T follicular helper cell (primary cell): Measurements from ENCODE around the gene BCORL1.

Source experiments
- DNase-seq: peaks from one replicate; pipeline ENCODE4 v3.0.0-alpha.2; 2020; ENCODE audit warnings: low read depth

The BCORL1 gene

GRCh38 chrX:130012683-130013082 lies 30.2 kb downstream of the BCORL1 start:
- DNase-seq, result no peak

GRCh38 chrX:130013661-130014060 lies 31.2 kb downstream of the BCORL1 start:
- DNase-seq, result no peak

DNA sequence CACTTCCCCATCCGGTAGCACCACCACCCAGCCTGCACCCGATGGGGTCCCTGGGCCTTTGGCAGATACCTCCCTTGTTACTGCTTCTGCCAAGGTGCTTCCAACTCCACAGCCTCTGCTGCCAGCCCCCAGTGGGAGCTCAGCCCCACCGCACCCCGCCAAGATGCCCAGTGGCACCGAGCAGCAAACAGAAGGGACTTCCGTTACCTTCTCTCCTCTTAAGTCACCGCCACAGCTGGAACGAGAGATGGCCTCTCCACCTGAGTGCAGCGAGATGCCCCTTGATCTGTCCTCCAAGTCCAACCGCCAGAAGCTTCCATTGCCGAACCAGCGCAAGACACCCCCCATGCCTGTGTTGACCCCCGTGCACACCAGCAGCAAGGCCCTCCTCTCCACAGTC lies 31.9 kb downstream of the BCORL1 start:
- no peak for DNase-seq

- no peak for DNase-seq
These were observed 32.3 kb downstream of the BCORL1 start for GRCh38 chrX:130014770-130015169.

GRCh38 chrX:130015181-130015580 lies 32.7 kb downstream of the BCORL1 start:
- DNase-seq, result no peak

DNA sequence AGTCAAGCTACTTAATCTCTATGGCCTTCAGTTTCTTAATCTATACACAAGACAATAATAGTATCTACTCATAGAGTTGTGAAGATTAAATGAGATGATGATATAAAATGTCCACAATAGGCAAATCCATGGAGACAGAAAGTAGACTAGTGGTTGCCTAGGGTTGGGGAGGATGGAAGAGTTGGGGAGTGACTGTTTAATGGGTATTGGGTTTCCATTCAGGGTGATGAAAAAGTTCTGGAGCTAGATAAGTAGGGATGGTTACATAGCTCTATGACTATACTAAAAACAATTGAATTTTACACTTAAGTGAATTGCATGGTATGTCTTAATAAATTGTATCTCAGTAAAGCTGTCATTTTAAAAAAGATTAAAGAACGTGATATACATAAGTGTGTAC lies 35.7 kb downstream of the BCORL1 start:
- DNase-seq, result no peak

DNA sequence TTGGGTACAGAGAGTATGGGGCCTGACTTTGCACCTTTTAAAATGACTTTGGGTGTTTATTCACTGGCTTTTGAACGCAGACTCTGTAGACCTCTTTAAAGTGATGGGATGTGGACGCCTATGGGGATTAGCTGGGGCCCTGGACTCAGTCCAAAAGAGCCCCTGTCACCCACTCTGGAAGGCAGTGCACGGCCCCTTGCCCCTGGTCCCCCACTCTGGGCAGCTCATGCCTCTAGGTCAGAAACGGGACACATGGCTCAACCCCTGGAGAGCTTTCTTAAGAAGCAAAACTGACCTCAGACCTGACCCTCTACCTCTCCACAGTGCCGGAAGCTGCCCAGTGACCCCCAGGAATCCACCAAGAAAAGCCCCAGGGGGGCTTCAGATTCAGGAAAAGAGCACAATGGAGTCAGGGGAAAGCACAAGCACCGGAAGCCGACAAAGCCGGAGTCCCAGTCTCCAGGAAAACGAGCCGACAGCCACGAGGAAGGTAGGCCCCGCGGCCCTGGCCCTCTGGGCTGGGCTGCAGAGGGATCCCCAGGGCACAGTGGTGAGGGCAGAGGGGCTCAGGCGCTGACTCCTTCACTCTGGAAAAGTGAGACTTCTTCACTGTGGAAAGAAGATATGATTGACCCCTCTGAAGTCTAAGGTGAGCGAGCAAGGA lies 38.4 kb downstream of the BCORL1 start:
- DNase-seq, result no peak

GRCh38 chrX:130024127-130024526 lies 41.7 kb downstream of the BCORL1 start:
- DNase-seq, result peak; percentile 71

DNA sequence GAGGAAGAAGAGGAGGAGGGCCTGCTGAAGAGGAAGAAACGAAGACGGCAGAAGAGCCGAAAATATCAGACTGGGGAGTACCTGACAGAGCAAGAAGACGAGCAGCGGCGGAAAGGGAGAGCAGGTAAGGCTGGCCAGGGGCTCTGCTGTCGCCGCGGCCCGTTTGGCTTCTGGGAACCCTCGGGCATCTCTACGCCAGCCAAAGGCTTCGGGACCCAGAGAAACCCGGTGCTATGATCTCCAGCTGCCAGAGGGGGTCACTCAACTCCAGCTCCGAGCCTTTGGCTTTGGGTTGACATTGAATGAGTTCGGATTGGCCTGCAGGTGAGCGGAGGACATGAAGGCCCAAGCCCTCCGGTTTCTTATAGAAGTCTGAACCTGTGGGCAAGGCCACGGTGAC lies 42.8 kb downstream of the BCORL1 start:
- DNase-seq, result no peak

DNA sequence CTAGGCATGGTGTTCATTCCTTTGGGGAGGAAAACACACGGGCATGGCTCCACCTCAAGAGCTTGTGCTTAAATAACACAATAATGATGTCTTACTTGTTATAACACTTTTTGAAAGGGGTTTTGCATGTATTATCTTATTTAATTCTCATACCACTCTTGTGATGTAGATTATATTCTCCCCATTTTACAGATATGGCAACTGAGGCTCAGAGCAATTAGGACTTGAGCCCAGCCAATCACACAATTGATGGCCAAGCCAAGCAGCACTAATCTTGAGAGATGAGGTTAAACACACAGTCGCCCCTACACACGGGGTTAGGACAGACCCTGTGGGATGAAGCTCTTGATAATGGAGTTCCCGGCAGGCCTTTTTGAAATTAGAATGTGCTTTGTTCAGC lies 45.1 kb downstream of the BCORL1 start:
- DNase-seq, result no peak

- DNase-seq, result peak; percentile 31
These were observed 45.8 kb downstream of the BCORL1 start for GRCh38 chrX:130028196-130028595.

GRCh38 chrX:130030826-130031225 lies 48.4 kb downstream of the BCORL1 start:
- DNase-seq, result no peak

GRCh38 chrX:130032552-130032951 lies 50.1 kb downstream of the BCORL1 start:
- DNase-seq, result no peak

DNA sequence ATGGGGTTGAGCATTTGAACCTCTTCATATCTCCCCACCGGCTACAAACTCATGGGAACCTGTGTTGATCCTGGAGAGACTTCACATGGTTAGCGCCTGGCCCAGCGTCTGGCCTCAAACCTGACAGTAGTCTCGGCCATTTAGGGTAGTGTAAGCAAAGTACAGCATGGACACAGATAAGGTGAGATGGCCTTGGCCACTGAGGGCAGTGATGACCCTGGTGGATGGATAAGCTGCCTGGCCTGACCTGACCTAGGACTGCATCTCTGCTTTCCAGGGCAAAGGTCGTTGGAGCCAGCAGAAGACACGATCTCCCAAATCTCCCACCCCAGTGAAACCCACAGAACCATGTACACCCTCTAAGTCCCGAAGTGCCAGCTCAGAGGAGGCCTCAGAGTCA lies 51.7 kb downstream of the BCORL1 start:
- DNase-seq, result no peak

GRCh38 chrX:130039847-130040246 lies 57.4 kb downstream of the BCORL1 start:
- DNase-seq, result no peak

GRCh38 chrX:130047416-130047815 lies 65.0 kb downstream of the BCORL1 start:
- no peak for DNase-seq

GRCh38 chrX:130048686-130049222 lies 66.3 kb downstream of the BCORL1 start:
- no peak for DNase-seq

DNA sequence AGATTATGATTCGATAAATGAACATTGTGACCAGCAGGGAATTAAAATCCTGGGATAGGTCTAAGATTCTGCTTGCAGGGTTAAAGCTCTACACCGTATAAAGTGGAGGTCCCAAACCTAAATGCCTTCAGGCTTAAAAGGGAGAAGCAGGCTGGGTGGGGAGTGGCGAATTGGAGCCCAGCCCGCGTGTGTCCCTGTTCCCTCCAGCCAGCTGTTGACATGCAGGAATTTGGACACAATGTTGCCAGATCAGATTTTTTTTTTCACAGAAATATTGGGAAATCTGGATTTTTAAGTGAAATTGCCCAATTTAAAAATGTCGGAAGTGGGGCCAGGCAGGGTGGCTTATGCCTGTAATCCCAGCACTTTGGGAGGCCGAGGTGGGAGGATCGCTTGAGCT lies 67.4 kb downstream of the BCORL1 start:
- DNase-seq, result no peak

DNA sequence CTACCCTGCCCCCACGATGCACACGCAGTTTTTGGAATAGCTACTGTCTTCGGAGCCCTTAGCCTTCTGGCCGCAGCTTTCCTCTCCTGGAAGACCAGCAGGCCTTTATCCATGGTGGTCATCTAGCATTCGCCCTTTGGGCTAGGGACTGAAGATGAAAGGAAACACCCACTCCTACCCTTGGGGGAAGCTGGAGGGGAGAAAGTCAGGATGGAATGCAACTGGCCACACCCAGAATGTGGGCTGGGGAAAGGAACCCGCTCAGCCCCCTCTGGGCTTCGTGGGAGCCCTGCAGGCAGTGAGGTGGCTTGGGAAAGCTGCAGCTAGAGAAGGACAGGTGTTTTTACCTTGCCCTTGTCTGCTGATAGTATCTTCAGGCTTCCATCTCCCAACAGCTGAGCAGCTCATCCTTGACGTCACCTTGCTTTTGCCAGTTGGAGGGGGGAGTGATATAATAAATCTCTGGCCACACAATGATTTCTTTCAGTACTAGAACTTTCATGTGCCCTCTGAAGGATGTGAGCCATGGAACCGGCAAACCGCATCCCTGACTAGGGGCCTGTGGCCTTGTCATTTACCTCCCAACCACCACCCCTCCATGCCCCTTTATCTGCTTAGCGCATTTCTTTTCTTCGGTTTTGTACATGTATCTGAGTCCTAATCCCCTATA lies 68.9 kb downstream of the BCORL1 start:
- no peak for DNase-seq

- DNase-seq, result no peak
These were observed 70.8 kb downstream of the BCORL1 start for GRCh38 chrX:130053236-130053635.

DNA sequence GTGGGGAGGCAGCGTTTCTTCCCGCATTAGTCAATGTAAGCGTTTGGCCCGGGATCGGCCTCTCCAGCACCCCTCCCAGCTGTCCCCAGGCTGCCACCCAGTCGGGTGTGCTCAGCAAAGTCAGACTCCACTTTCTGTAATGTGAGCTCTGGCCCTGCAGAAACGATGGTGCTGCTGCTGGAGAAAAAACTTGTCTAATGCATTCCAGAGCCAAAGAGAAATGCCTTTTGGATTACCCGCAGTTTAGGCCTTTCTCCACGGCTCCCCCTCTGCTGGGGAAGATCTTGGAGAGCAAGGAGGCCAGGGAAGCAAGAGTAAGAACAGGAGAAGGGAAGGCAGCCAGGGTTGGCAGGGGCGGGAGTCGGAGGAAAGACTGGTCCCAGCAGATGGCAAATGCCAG lies 72.7 kb downstream of the BCORL1 start:
- no peak for DNase-seq

DNA sequence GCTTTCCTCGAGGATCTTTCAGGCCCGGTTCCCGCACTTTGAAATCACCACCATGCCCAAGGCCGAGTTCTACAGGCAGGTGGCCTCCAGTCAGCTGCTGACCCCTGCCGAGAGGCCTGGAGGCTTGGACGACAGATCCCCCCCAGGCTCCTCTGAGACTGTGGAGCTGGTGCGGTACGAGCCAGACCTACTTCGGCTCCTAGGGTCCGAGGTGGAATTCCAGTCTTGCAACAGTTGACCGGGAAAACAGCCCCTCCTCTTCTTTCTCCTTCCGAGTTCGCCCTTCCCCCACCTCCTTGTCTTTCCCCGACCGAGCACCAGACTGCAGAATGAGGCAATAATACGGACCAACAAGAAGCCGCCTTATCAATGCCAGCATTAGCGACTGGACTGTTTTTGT lies 73.5 kb downstream of the BCORL1 start:
- no peak for DNase-seq

DNA sequence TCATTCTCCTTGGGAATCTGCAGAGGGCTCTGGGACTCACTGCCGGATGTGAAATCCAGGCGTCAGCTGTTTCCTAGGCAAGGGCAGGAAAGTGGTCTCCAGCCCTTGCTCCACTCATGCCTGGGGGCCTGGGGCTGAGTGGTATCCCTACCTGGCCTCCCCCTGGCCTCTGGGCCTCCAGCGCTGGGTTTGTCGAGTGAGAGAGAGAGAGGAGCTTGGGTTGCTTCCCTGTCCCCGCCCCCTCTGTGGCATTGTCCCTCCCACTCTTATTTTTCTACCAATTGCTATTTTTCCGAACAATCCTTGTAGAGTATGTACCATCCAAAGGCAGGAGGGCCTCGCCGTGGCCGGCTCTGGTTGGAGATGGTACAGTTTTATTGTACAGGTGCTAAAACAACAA lies 74.8 kb downstream of the BCORL1 start:
- DNase-seq, result no peak

DNA sequence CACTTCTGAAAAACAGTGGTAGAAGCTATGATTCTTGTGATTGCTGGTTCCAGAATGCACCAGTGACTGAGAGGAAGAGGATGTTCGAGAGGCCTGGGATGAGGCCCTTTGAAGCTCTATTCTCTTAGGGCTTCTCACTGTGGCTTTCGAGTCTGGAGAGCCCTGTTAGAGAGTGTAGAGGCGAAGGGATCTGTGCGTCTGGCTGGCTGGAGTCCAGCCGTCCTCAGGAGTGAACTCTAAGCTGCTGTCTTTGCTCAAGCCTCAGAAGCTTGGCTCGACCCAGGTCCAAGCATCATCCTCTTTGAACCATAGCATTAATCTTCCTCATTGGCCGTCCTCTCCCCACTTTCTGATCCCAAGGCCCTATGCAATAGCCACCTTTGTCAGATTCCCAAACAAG lies 76.2 kb downstream of the BCORL1 start:
- no peak for DNase-seq
